HL-60 (cell line): Measurements from ENCODE around the gene RHOBTB1.

Experiments
- DNase-seq, 2 experiments: peaks; one replicate each; pipeline ENCODE4 v3.0.0-alpha.2; 2010 to 2020; ENCODE audit warnings: low read depth in 1 of 2, low spot score in 1 of 2
- H3K27ac ChIP-seq: fragments of 250-450 bp; sonication (Bioruptor Pico); replicated peaks from 2 replicates; pipeline ENCODE4 v1.5.1; 2020; ENCODE audit warnings: mild to moderate bottlenecking, moderate library complexity
- H3K27me3 ChIP-seq: fragments of 250-450 bp; sonication (Bioruptor Pico); 2 replicates; pipeline ENCODE4 v1.5.1; 2021; ENCODE audit warnings: mild to moderate bottlenecking, moderate library complexity; ENCODE audit not compliant: insufficient read depth, poor library complexity, severe bottlenecking
- H3K4me3 ChIP-seq: replicated peaks from 2 replicates; pipeline ENCODE4 v1.5.1; 2011; ENCODE audit warnings: mild to moderate bottlenecking, control low read depth, low read length; ENCODE audit not compliant: insufficient read depth
- CTCF ChIP-seq: IDR thresholded peaks from one replicate; pipeline ENCODE4 v1.5.1; 2011; ENCODE audit warnings: low read length, control low read depth, inconsistent platforms; ENCODE audit not compliant: insufficient read depth
- GABPA ChIP-seq: IDR thresholded peaks from 2 replicates; pipeline ENCODE4 v1.6.1; 2012; ENCODE audit warnings: low read depth
- POLR2AphosphoS5 ChIP-seq: IDR thresholded peaks from 2 replicates; pipeline ENCODE4 v1.6.1; 2012; ENCODE audit warnings: low read depth
- REST ChIP-seq: IDR thresholded peaks from 2 replicates; pipeline ENCODE4 v1.6.1; 2012; ENCODE audit warnings: low read depth; ENCODE audit not compliant: insufficient replicate concordance
- SPI1 ChIP-seq: IDR thresholded peaks from 2 replicates; pipeline ENCODE4 v1.6.1; 2012; ENCODE audit warnings: low read depth, mild to moderate bottlenecking, borderline replicate concordance

The RHOBTB1 gene

GRCh38 chr10:60964257-60965235 lies 20.6 kb upstream of the RHOBTB1 start:
- DNase-seq, result peak in 1 of 2 experiments; percentile 47
- TF ChIP-seq REST (no peak), SPI1 (no peak), POLR2AphosphoS5 (no peak), CTCF (peak; percentile 57), GABPA (no peak)
- H3K27ac ChIP-seq, result no peak overlapping the region
- no peak overlapping the region for H3K4me3 ChIP-seq
- H3K27me3 ChIP-seq, result no peaks in the 10 kb centered on the region

- no peaks in the 10 kb centered on the region for H3K27me3 ChIP-seq
- no peak overlapping the region for H3K27ac ChIP-seq
- no peak for DNase-seq
- TF ChIP-seq POLR2AphosphoS5 (no peak), CTCF (no peak), SPI1 (no peak), GABPA (no peak), REST (no peak)
- no peak overlapping the region for H3K4me3 ChIP-seq
Observed at GRCh38 chr10:60963441-60964256, 19.7 kb upstream of the RHOBTB1 start.

- Histone ChIP-seq H3K27ac (no peak overlapping the region), H3K4me3 (no peak overlapping the region)
- DNase-seq, result no peak
Observed at GRCh38 chr10:60962946-60963345, 19.0 kb upstream of the RHOBTB1 start.

More at GRCh38 chr10:60962946-60963345, 19.0 kb upstream of the RHOBTB1 start:
- H3K27me3 ChIP-seq, result no peaks in the 10 kb centered on the region
- TF ChIP-seq REST (no peak), CTCF (no peak), GABPA (no peak), SPI1 (no peak)
